GM19372 (cell line): ENCODE measurements around the gene COPS6.

Source experiments
- ATAC-seq: cut with Tn5 transposase; IDR thresholded peaks from one replicate; pipeline ENCODE4 v1.9.1; 2021; ENCODE audit warnings: mild to moderate bottlenecking, low read depth, moderate library complexity; ENCODE audit not compliant: unreplicated experiment

The COPS6 gene

GRCh38 chr7:100088621-100089457, at the start of gene COPS6:
COPS6 (plus strand) TSS chr7:100088969; CDS start chr7:100088991, 22 bp downstream.
- ATAC-seq: no peak

GRCh38 chr7:100040575-100040974, 48.2 kb upstream of the COPS6 start:
- no peak for ATAC-seq

GRCh38 chr7:100044718-100045117, 44.1 kb upstream of the COPS6 start:
- ATAC-seq: no peak

- ATAC-seq: no peak
Observed at GRCh38 chr7:100048680-100049079, 40.1 kb upstream of the COPS6 start.

GRCh38 chr7:100049441-100050291, 39.1 kb upstream of the COPS6 start, which contains the start of gene ZSCAN21:
ZSCAN21 (plus strand) TSS chr7:100049774; CDS start chr7:100057007, 7,233 bp downstream.
- peak; percentile 90 for ATAC-seq

- ATAC-seq: no peak
Observed at GRCh38 chr7:100051611-100052010, 37.2 kb upstream of the COPS6 start.

GRCh38 chr7:100053215-100053614, 35.6 kb upstream of the COPS6 start:
- ATAC-seq: no peak

- ATAC-seq: no peak
Observed at GRCh38 chr7:100057006-100057405, 31.8 kb upstream of the COPS6 start.

- no peak for ATAC-seq
Observed at GRCh38 chr7:100059251-100059739, 29.5 kb upstream of the COPS6 start.

GRCh38 chr7:100061518-100062193, 27.1 kb upstream of the COPS6 start:
- no peak for ATAC-seq

GRCh38 chr7:100063376-100063775, 25.4 kb upstream of the COPS6 start:
- no peak for ATAC-seq

GRCh38 chr7:100064162-100064561, 24.6 kb upstream of the COPS6 start:
- no peak for ATAC-seq

- ATAC-seq: no peak
Observed at GRCh38 chr7:100065452-100066186, 23.1 kb upstream of the COPS6 start.

GRCh38 chr7:100066953-100067352, 21.8 kb upstream of the COPS6 start:
- ATAC-seq: no peak

- no peak for ATAC-seq
Observed at GRCh38 chr7:100069991-100070390, 18.8 kb upstream of the COPS6 start.

GRCh38 chr7:100071018-100071723, 17.6 kb upstream of the COPS6 start:
- ATAC-seq: no peak

GRCh38 chr7:100072462-100072861, 16.3 kb upstream of the COPS6 start:
- no peak for ATAC-seq

- ATAC-seq: no peak
Observed at GRCh38 chr7:100074841-100075240, 13.9 kb upstream of the COPS6 start.

GRCh38 chr7:100075418-100075817, 13.4 kb upstream of the COPS6 start:
- no peak for ATAC-seq
